ENCODE measurements around the gene C6orf89. TPM values are rescaled to one million over a fixed set of nuclear protein-coding genes. Genes with fewer than 3 reads are reported as not detected.

C6orf89 gene
- polyA plus RNA-seq, 1 donor from 2014 or later = 24.6 TPM

- Histone ChIP-seq H3K36me3 (ENCODE audit: insufficient read depth, low read length) (no peaks in the 10 kb centered on the region), H3K4me3 (ENCODE audit: low read length) (no peak overlapping the region), H3K4me2 (ENCODE audit: low read length) (no peak overlapping the region), H3K27ac (ENCODE audit: low read length) (no peak overlapping the region), H3K9me2 (ENCODE audit: insufficient read depth, low read length) (no peaks in the 10 kb centered on the region), H3K9me3 (ENCODE audit: low read length) (no peaks in the 10 kb centered on the region), H3K9ac (ENCODE audit: low read length) (no peak overlapping the region), H2AFZ (ENCODE audit: low read depth, low read length) (no peak overlapping the region), H3K79me2 (replicated peaks; ENCODE audit: insufficient read depth, low read length) (no peaks in the 10 kb centered on the region), H3F3A (ENCODE audit: insufficient read depth, low read length, poor library complexity, severe bottlenecking) (no peaks in the 10 kb centered on the region), H4K20me1 (ENCODE audit: insufficient read depth) (no peaks in the 10 kb centered on the region), H3K27me3 (ENCODE audit: insufficient read depth, low read depth, low read length) (no peaks in the 10 kb centered on the region)
- TF ChIP-seq RAD21 (conservative IDR thresholded peaks at IDR 0.05) (no peak), MXI1 (conservative IDR thresholded peaks at IDR 0.05; ENCODE audit: poor library complexity, severe bottlenecking) (no peak), TAF1 (IDR thresholded peaks at IDR 0.05; ENCODE audit: low read depth) (no peak)
- TF ChIP-seq, protein P1, sequence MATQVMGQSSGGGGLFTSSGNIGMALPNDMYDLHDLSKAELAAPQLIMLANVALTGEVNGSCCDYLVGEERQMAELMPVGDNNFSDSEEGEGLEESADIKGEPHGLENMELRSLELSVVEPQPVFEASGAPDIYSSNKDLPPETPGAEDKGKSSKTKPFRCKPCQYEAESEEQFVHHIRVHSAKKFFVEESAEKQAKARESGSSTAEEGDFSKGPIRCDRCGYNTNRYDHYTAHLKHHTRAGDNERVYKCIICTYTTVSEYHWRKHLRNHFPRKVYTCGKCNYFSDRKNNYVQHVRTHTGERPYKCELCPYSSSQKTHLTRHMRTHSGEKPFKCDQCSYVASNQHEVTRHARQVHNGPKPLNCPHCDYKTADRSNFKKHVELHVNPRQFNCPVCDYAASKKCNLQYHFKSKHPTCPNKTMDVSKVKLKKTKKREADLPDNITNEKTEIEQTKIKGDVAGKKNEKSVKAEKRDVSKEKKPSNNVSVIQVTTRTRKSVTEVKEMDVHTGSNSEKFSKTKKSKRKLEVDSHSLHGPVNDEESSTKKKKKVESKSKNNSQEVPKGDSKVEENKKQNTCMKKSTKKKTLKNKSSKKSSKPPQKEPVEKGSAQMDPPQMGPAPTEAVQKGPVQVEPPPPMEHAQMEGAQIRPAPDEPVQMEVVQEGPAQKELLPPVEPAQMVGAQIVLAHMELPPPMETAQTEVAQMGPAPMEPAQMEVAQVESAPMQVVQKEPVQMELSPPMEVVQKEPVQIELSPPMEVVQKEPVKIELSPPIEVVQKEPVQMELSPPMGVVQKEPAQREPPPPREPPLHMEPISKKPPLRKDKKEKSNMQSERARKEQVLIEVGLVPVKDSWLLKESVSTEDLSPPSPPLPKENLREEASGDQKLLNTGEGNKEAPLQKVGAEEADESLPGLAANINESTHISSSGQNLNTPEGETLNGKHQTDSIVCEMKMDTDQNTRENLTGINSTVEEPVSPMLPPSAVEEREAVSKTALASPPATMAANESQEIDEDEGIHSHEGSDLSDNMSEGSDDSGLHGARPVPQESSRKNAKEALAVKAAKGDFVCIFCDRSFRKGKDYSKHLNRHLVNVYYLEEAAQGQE (IDR thresholded peaks at IDR 0.05; ENCODE audit: borderline replicate concordance) = no peak
Measured at GRCh38 chr6:36926708-36927513, 41.2 kb downstream of the C6orf89 start.

DNA sequence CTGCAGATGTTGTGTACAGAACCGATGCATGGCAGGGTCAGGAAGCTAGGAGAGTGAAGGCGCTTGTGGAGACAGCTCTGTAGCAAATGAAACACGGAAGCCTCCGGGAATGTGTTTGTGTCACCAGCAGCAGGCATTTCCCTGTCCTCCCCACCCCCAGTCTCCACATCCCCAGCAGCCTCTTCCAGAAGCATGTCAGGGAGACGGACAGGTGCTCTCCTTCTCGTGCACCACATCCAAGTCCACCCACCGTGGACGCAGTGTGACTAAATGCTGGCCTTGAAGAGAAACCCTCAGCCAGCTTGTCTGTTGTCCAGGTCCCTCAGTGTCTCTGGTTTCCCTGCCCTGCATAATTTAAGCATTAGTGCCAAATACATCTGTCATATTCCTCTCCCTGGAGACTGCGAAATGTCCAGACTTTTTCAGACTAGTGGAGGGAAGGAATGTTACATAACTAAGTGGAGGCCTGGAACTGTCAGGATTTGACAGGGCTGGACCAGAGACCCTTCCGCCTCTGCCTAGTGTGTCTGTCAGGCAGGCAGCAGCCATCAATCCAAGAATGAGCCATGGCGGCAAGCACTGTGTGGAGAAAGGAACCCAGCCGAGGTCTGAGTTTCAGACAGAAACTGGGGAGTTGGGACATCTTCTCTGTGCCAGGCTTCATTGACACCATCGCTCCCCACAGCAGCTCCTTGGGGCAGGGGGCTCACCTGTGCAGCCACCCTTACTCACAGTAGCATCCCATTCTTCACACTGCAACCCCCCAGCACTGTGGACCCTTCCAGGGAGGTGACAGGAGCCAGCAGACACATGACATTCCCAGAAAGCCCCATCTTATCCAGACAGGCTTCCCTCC lies 42.2 kb downstream of the C6orf89 start:
- Histone ChIP-seq H3F3A (ENCODE audit: insufficient read depth, low read length, poor library complexity, severe bottlenecking) (no peaks in the 10 kb centered on the region), H3K9ac (ENCODE audit: low read length) (no peak overlapping the region), H3K4me3 (ENCODE audit: low read length) (no peak overlapping the region), H2AFZ (ENCODE audit: low read depth, low read length) (no peak overlapping the region), H3K79me2 (replicated peaks; ENCODE audit: insufficient read depth, low read length) (no peaks in the 10 kb centered on the region), H3K4me2 (ENCODE audit: low read length) (no peak overlapping the region), H3K27ac (ENCODE audit: low read length) (no peak overlapping the region), H3K36me3 (ENCODE audit: insufficient read depth, low read length) (no peaks in the 10 kb centered on the region), H3K9me2 (ENCODE audit: insufficient read depth, low read length) (no peaks in the 10 kb centered on the region), H4K20me1 (ENCODE audit: insufficient read depth) (no peaks in the 10 kb centered on the region), H3K9me3 (ENCODE audit: low read length) (no peaks in the 10 kb centered on the region), H3K27me3 (ENCODE audit: insufficient read depth, low read depth, low read length) (no peaks in the 10 kb centered on the region)
- TF ChIP-seq EP300 (conservative IDR thresholded peaks at IDR 0.05; ENCODE audit: poor library complexity, severe bottlenecking) (no peak), MXI1 (conservative IDR thresholded peaks at IDR 0.05; ENCODE audit: poor library complexity, severe bottlenecking) (no peak), SMC3 (conservative IDR thresholded peaks at IDR 0.05; ENCODE audit: poor library complexity) (no peak)
- TF ChIP-seq, protein P2, sequence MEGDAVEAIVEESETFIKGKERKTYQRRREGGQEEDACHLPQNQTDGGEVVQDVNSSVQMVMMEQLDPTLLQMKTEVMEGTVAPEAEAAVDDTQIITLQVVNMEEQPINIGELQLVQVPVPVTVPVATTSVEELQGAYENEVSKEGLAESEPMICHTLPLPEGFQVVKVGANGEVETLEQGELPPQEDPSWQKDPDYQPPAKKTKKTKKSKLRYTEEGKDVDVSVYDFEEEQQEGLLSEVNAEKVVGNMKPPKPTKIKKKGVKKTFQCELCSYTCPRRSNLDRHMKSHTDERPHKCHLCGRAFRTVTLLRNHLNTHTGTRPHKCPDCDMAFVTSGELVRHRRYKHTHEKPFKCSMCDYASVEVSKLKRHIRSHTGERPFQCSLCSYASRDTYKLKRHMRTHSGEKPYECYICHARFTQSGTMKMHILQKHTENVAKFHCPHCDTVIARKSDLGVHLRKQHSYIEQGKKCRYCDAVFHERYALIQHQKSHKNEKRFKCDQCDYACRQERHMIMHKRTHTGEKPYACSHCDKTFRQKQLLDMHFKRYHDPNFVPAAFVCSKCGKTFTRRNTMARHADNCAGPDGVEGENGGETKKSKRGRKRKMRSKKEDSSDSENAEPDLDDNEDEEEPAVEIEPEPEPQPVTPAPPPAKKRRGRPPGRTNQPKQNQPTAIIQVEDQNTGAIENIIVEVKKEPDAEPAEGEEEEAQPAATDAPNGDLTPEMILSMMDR (IDR thresholded peaks at IDR 0.05; ENCODE audit: poor library complexity, severe bottlenecking) = no peak

All from neural cell (in vitro differentiated cells).